Right hindlimb (tissue), 1 donor: ENCODE data around the gene CXCL3.

ENCODE experiments used
- DNase-seq: peaks from one replicate; pipeline ENCODE4 v3.0.0-alpha.2; 2018

CXCL3 gene

GRCh38 chr4:74012130-74012529 is 26.4 kb downstream of the CXCL3 start:
- no peak for DNase-seq

GRCh38 chr4:74009307-74009706 is 29.2 kb downstream of the CXCL3 start:
- DNase-seq, result no peak

DNA sequence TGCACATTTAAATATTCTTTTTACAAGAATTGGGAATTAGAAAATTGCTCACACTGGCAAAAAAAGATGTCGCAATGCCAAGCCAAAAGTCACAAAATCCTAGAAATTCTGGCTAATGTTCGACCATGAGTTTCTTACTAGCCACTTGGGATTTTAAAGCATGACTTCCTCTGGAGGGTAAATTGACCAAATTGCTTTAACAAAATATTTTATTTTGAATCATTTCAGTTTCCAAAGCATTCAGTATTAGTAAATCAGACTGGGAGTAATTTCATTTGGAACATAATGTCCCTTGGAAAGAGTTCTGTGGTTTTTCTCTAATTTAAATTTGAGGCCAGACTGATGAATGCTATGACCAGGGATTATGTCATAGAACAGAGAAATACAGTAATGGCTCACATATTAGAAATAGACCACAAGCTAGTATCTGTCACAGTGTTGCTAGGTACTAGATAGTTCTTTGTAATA is 32.4 kb downstream of the CXCL3 start:
- DNase-seq, result no peak

DNA sequence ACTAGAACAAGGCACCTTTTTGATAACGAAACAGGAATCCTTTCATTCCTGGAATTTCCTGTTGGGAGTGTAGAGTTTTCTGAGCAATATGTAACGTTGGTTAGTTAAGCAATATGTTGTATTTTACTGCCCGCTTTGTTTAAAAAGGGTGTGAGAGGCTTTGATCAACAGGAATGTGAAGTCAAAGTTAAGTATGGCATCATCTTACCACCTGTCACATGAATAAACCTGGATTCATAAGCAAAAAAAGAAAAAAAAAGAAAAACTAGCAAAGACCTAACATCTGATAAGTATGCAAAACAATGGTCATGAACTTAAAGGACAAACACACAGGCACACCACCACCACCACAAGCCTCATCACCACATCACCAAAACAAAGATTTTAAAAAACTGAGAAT is 33.0 kb downstream of the CXCL3 start:
- DNase-seq, result no peak

DNA sequence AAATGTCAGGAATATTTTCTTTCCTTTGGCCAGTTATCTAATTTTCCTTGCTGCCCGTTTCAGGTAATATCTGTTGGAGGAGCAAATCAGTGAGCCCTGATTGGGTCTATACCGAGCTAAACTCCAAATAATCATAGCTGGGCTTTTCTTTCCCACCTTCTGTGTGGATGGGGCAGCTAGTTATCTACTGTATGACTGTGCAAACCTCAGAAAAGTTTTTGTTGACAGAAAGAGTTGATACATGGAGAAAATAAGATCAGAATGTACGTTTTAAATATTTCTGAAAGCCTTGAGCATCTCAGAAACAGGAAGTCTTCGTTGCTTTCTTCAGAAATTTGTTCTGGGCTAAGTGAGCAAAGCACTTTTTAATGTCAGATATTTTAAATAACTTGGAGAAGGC is 33.8 kb downstream of the CXCL3 start:
- no peak for DNase-seq

DNA sequence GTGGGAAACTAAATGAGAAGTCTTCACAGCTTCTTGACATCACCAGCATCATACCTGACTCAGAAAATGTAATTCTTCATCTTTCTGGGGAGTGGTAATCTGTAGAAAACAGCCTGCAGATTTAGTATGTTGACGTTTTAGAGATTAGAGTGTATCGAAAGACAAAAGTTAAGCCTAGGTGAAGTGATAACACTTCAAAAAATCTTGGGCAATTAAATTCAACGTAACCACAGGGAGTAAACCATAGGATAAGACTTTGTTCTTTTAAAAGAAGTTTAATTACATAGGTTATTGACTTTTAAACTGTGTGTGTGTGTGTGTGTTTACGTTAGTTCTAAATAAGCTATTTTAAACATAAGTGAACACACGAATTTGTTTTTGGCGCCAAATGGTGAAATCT is 38.2 kb downstream of the CXCL3 start:
- no peak for DNase-seq

GRCh38 chr4:73998040-73999011 is 40.2 kb downstream of the CXCL3 start, which contains the start of gene CXCL5:
TSS of gene CXCL5 (minus strand) at chr4:73998677. CDS start at chr4:73998581, 96 bp downstream.
- peak; percentile 47 for DNase-seq

GRCh38 chr4:73992050-73992449 is 46.4 kb downstream of the CXCL3 start:
- no peak for DNase-seq

- DNase-seq, result no peak
Measured at GRCh38 chr4:73991742-73992000, 46.8 kb downstream of the CXCL3 start.

DNA sequence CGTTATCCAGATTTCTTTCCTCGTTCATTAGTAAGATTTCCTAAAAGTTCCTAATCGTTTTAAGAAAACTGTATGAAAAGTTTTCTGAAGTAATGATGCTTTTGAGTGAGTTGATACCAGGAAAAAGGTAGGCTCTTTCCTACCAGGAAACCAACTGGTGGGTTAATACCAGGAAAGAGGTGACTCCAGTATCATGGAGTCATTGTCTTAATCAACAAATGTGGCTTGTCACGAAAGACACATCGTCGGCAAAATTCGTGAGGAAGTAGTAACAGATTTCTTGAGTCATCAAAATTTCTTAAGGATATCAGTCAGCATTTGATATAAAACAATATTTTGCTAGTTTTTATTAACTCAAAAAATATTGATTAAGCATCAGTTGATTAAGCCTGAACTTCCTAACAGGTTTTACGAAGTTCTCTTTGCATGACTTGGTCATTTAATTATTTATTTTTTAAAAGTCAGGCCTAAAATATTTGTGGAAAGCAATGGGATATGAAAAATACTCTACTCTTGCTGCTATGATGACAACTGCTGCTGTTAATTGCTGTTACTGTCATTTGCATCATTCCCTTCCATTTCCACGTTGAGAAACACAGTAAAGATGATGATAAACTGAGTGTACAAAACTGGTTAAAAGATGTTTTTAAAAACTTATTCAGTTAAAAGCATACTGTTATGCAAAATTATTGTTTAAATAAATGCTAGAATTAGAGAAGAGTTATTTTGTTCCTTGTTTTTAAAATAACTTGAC is 47.3 kb downstream of the CXCL3 start:
- DNase-seq, result no peak

DNA sequence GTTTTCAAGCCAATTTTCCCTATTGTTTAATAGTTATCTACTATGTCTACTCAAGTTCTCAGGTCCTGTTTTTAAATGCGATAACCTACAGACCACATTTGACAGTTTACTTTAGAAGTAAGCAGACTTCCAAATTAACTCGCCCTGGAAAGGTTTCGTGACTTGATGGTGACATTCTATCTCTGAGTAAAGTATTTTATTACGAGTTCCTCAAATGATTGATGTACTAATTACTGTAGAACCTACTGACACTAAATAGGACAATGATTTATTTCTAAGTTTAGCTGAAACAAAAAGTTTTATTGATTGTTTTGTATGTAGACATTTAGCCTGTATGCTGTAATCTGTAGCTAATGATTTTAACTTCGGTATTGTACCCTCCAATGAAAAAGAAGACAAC is 48.6 kb downstream of the CXCL3 start:
- no peak for DNase-seq

DNA sequence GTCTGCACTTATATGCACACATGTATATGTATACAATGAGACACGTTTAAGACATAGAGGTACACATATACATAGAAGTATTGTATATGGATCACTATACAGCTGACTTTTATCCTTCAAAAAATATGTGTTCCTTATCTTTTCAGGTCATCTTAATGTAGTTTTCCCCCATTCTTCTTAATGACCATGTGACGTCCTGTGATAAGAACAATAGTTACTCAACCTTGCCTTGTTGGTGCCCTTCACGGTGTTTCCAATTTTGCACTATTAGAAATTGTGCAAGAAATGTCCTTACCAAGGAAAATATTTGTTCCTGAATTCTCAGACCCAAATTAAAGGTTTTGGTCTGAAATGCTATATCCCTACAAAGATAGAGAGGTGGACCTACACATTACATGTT is 49.5 kb downstream of the CXCL3 start:
- DNase-seq, result no peak

GRCh38 chr4:73988061-73988460 is 50.4 kb downstream of the CXCL3 start, which contains the start of gene PPBP:
TSS of gene PPBP (minus strand) at chr4:73988190. CDS start at chr4:73988103, 87 bp downstream.
- DNase-seq, result no peak
